ENCODE measurements around the gene PHACTR1. TPM values are rescaled to one million over a fixed set of nuclear protein-coding genes. Genes with fewer than 3 reads are reported as not detected.

Gene PHACTR1
- total and polyA plus RNA-seq, 9 of the 15 experiments (the other 6 are each of a cell fraction or from before 2014, with no cell fraction given), result 11.5 to 32.6 (median 22.0) TPM

DNA sequence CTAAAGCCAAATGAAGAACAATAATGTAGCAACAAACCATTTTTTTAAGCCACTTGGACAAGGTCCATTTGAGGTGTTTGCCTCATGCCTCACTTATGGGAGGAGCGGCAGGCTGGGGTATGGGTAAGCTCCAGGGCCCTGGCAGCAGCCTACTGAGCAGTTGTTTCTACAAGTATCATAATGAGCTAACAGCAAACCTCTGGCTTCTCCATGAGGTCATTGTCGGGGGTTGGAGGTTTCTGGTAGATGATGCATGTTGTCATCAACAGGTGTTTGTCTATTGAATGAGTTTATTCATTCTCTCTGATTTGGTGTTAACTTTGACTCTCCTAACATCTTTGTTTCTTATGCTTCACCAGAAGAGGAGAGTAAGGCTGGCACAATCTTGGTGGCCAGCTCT, 461.1 kb downstream of the PHACTR1 start (continued):
- TF ChIP-seq, protein P1, sequence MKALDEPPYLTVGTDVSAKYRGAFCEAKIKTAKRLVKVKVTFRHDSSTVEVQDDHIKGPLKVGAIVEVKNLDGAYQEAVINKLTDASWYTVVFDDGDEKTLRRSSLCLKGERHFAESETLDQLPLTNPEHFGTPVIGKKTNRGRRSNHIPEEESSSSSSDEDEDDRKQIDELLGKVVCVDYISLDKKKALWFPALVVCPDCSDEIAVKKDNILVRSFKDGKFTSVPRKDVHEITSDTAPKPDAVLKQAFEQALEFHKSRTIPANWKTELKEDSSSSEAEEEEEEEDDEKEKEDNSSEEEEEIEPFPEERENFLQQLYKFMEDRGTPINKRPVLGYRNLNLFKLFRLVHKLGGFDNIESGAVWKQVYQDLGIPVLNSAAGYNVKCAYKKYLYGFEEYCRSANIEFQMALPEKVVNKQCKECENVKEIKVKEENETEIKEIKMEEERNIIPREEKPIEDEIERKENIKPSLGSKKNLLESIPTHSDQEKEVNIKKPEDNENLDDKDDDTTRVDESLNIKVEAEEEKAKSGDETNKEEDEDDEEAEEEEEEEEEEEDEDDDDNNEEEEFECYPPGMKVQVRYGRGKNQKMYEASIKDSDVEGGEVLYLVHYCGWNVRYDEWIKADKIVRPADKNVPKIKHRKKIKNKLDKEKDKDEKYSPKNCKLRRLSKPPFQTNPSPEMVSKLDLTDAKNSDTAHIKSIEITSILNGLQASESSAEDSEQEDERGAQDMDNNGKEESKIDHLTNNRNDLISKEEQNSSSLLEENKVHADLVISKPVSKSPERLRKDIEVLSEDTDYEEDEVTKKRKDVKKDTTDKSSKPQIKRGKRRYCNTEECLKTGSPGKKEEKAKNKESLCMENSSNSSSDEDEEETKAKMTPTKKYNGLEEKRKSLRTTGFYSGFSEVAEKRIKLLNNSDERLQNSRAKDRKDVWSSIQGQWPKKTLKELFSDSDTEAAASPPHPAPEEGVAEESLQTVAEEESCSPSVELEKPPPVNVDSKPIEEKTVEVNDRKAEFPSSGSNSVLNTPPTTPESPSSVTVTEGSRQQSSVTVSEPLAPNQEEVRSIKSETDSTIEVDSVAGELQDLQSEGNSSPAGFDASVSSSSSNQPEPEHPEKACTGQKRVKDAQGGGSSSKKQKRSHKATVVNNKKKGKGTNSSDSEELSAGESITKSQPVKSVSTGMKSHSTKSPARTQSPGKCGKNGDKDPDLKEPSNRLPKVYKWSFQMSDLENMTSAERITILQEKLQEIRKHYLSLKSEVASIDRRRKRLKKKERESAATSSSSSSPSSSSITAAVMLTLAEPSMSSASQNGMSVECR (CRISPR knock-in tag; IDR thresholded peaks at IDR 0.05), result no peak
- no peak for TF ChIP-seq BDP1 (IDR thresholded peaks at IDR 0.05; ENCODE audit: insufficient read depth, insufficient read length)
- no peak for TF ChIP-seq CXXC5 (CRISPR knock-in tag; IDR thresholded peaks at IDR 0.05)
- TF ChIP-seq EP300 (IDR thresholded peaks at IDR 0.05; ENCODE audit: low read length), result no peak

DNA sequence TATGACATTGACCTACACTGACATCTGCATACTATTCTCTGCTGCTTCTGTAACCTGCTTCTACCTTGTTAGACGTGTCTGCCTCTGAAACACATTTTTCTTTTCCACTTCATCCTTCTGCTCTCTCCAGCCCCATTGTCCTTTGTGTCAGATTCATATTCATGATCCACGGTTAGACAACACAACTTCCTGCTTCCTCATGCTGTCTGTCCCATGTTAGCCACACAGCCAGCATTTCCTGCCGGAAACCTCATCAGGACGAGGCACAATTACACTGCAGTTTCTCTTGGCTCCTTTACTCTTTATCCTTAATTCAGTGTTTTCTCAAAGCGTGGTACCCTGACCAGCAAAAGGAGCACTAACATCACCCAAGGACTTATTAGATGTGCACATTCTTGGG, 461.5 kb downstream of the PHACTR1 start:
- BruUV-seq (replicated peaks), result no TSS peak
- ChIA-PET CTCF (ENCODE audit: low intra/inter-chr PET ratio) (no interaction called here), POLR2A (no interaction called here)
- no peak overlapping the region for H3K4me2 ChIP-seq (ENCODE audit: insufficient read depth, low read length)
- H3K9me1 ChIP-seq (ENCODE audit: control insufficient read depth, insufficient read depth, low read length), result no peaks in the 10 kb centered on the region
- no peaks in the 10 kb centered on the region for H3K4me1 ChIP-seq (replicated peaks in 1 of 2; ENCODE audit: control insufficient read depth in 2 of 2, insufficient read depth in 2 of 2, low read length in 2 of 2)
- H2AFZ ChIP-seq (ENCODE audit: low read depth, low read length), result no peak overlapping the region
- no peaks in the 10 kb centered on the region for H4K20me1 ChIP-seq (replicated peaks; ENCODE audit: control insufficient read depth, insufficient read depth, low read length)
- H3K36me3 ChIP-seq (ENCODE audit: control insufficient read depth, insufficient read depth, low read length), result no peaks in the 10 kb centered on the region
- H3K79me2 ChIP-seq (ENCODE audit: control insufficient read depth, insufficient read depth, low read length), result no peaks in the 10 kb centered on the region
- H3K4me3 ChIP-seq, result no peak overlapping the region
- no peak for TF ChIP-seq SETDB1 (IDR thresholded peaks at IDR 0.05; ENCODE audit: low read length)
- 0 out of 2 replicates have a peak, but pooled peaks have one; percentile 9 for TF ChIP-seq ETV1 (tag; conservative IDR thresholded peaks at IDR 0.05; ENCODE audit: low read depth)
- no peak overlapping the region for H3K27ac ChIP-seq (ENCODE audit: extremely low read depth, low read depth, low read length)
- peaks cover 22 to 35% of the 10 kb centered on the region in 2 experiments for H3K27me3 ChIP-seq (ENCODE audit: control insufficient read depth in 2 of 2, insufficient read depth in 2 of 2, low read length in 2 of 2)
- DNase-seq (ENCODE audit: extremely low read depth in 1 of 4, low spot score in 3 of 4), result no peak
- 0% methylated on average over 5 of the region's 5 CpGs for WGBS (ENCODE audit: insufficient coverage, low coverage, missing lambda C conversion rate)
- H3K9ac ChIP-seq (ENCODE audit: insufficient read depth in 1 of 2, low read depth in 2 of 2, low read length in 2 of 2), result no peak overlapping the region
- no peak for FAIRE-seq
- intact Hi-C loops (cut with micrococcal nuclease), result no loop called here
- H3K9me3 ChIP-seq (replicated peaks; ENCODE audit: control insufficient read depth, insufficient read depth, low read depth, low read length), result no peaks in the 10 kb centered on the region
- in situ Hi-C loops (cut with MboI), result no loop called here
- no peak for ATAC-seq
